Nephron progenitor cell (in vitro differentiated cells): ENCODE data around the gene INPP4B.
"Not testable (repeated sequence)": the region's sequence is repeated elsewhere in the genome, so short reads cannot be mapped to it uniquely, and the experiment has no call there.

Experiments used
- DNase-seq: peaks from one replicate; pipeline ENCODE4 v3.0.0; 2021
- H3K27ac Mint-ChIP-seq: 2 replicates; pipeline ENCODE4 v1.8.0; 2021; ENCODE audit warnings: mild to moderate bottlenecking, moderate library complexity, mixed read lengths
- H3K27me3 Mint-ChIP-seq: 2 replicates; pipeline ENCODE4 v1.8.0; 2021; ENCODE audit warnings: mild to moderate bottlenecking, low read depth, mixed read lengths; ENCODE audit not compliant: poor library complexity
- H3K36me3 Mint-ChIP-seq: 2 replicates; pipeline ENCODE4 v1.8.0; 2021; ENCODE audit warnings: low read depth, mixed read lengths
- H3K4me1 Mint-ChIP-seq: 2 replicates; pipeline ENCODE4 v1.8.0; 2021; ENCODE audit warnings: mixed read lengths
- H3K4me3 Mint-ChIP-seq: 2 replicates; pipeline ENCODE4 v1.8.0; 2021; ENCODE audit warnings: mild to moderate bottlenecking, moderate library complexity, mixed read lengths
- H3K9me3 Mint-ChIP-seq: 2 replicates; pipeline ENCODE4 v1.8.0; 2021; ENCODE audit warnings: mild to moderate bottlenecking, moderate library complexity, mixed read lengths
- TF ChIP-seq, protein P1 (sequence below): fragments of 200-600 bp; sonication (generic); IDR thresholded peaks from 2 replicates; pipeline ENCODE4 v1.5.0; 2021; ENCODE audit warnings: antibody characterized with exemption

The INPP4B gene

DNA sequence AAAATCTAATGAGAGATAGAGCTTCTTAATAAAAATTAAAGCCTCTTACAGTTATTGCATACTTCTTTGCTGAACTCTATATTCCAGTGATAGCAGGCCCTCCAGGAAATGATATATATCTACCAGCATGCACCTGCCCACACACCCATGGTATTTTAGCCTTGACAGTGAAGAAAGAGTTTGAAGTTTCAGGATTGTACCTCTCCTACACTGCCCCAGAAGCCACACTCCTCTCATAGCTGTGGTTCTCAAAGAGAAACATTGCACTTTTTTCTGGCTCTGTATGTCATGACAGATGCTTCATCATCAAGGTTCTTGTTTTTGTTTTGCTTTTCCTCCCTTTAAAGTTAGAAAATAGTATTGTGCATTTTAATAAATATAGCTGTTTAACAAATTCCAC is 34.0 kb downstream of the INPP4B start:
- no peaks in the 10 kb centered on the region for H3K9me3 Mint-ChIP-seq

GRCh38 chr4:142811034-142811433 is 35.1 kb downstream of the INPP4B start:
- no peaks in the 10 kb centered on the region for H3K9me3 Mint-ChIP-seq
- peaks cover 3% of the 10 kb centered on the region for H3K4me1 Mint-ChIP-seq
- no peak overlapping the region for H3K27ac Mint-ChIP-seq
- no peak for DNase-seq
- no peaks in the 10 kb centered on the region for H3K36me3 Mint-ChIP-seq
- no peak overlapping the region for H3K4me3 Mint-ChIP-seq
- no peaks in the 10 kb centered on the region for H3K27me3 Mint-ChIP-seq
- TF ChIP-seq, protein P1, sequence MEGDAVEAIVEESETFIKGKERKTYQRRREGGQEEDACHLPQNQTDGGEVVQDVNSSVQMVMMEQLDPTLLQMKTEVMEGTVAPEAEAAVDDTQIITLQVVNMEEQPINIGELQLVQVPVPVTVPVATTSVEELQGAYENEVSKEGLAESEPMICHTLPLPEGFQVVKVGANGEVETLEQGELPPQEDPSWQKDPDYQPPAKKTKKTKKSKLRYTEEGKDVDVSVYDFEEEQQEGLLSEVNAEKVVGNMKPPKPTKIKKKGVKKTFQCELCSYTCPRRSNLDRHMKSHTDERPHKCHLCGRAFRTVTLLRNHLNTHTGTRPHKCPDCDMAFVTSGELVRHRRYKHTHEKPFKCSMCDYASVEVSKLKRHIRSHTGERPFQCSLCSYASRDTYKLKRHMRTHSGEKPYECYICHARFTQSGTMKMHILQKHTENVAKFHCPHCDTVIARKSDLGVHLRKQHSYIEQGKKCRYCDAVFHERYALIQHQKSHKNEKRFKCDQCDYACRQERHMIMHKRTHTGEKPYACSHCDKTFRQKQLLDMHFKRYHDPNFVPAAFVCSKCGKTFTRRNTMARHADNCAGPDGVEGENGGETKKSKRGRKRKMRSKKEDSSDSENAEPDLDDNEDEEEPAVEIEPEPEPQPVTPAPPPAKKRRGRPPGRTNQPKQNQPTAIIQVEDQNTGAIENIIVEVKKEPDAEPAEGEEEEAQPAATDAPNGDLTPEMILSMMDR: no peak

More for the DNA sequence above, 34.0 kb downstream of the INPP4B start:
- TF ChIP-seq, protein P1: no peak
- no peaks in the 10 kb centered on the region for H3K27me3 Mint-ChIP-seq
- no peak overlapping the region for H3K4me3 Mint-ChIP-seq
- DNase-seq: no peak
- no peaks in the 10 kb centered on the region for H3K36me3 Mint-ChIP-seq
- H3K4me1 Mint-ChIP-seq: peaks cover 5% of the 10 kb centered on the region
- H3K27ac Mint-ChIP-seq: no peak overlapping the region

DNA sequence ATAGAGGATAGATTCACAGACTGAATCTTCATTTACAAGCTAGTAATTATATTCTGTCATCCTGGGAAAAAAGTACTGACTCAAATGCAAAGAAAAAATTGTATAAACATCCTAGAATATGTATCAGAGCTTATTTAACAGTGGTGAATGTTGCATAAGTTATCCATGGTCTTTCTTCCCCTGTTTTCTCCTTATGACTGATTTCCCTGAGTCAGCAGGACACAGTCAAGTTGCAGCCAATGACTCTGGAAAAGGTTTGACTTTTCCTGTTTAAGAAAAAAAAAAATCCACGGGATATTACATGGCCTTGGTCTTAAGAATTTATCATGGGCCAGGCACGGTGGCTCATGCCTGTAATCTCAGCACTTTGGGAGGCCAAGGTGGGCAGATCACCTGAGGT is 36.5 kb downstream of the INPP4B start:
- TF ChIP-seq, protein P1: no peak
- no peak for DNase-seq
- Mint-ChIP-seq H3K36me3 (no peaks in the 10 kb centered on the region), H3K27me3 (no peaks in the 10 kb centered on the region), H3K27ac (no peak overlapping the region), H3K4me3 (no peak overlapping the region), H3K4me1 (no peaks in the 10 kb centered on the region), H3K9me3 (no peaks in the 10 kb centered on the region)

DNA sequence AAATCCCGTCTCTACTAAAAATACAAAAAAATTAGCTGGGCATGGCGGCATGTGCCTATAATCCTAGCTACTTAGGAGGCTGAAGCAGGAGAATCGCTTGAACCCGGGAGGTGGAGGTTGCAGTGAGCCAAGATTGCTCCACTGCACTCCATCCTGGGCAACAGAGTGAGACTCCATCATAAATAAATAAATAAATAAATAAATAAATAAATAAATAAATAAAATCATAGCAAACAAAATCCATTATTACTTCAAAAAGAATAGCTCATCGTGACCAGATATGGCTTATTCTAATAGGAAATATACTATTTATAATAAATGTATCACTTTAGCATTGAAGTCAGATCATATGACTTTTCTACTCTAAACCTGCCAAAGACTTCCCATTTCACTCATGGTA is 42.2 kb downstream of the INPP4B start:
- not testable (repeated sequence) for H3K27me3 Mint-ChIP-seq, H3K4me1 Mint-ChIP-seq, H3K36me3 Mint-ChIP-seq, H3K27ac Mint-ChIP-seq, DNase-seq, H3K4me3 Mint-ChIP-seq, H3K9me3 Mint-ChIP-seq

DNA sequence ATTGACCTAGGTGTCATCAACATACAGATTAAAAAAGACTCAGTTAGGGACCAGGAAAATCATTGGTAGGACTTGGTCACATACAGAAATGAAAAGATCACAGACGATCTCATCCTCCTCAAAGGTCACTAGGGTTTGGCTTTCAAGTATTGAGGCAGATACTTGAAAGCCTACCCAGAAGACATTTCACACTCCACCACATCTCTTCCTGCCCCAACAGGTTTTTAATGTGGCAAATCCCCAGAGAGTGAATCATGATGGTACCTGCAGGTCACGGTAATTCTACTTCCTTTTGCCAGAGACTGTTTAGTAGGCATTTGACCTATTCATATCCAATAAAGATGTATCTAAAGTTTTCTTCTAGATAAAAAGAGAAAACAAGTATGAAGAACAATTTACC is 44.1 kb downstream of the INPP4B start:
- no peaks in the 10 kb centered on the region for H3K9me3 Mint-ChIP-seq
- DNase-seq: no peak
- H3K27ac Mint-ChIP-seq: no peak overlapping the region
- H3K4me1 Mint-ChIP-seq: no peaks in the 10 kb centered on the region
- H3K4me3 Mint-ChIP-seq: no peak overlapping the region
- TF ChIP-seq, protein P1: no peak
- H3K36me3 Mint-ChIP-seq: no peaks in the 10 kb centered on the region
- H3K27me3 Mint-ChIP-seq: peaks cover 3% of the 10 kb centered on the region

DNA sequence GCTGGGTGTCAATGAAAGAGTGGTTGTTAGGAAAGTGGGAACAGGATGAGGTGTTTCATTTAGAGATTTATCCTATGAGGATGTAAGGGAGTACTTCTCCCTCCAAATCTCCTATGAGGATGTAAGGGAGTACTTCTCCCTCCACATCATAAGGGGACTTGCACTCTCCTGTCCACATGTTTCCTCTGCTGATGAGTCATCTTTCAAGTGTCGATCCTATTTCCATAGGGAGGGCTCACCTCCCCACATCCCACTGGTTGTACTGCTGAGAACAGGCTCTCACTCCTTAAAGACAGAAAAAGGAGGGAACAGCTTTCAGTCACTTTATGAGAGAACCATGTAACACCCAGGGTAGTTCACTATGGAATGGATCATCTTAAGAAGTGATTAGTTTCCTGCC is 65.0 kb downstream of the INPP4B start:
- Mint-ChIP-seq H3K4me1 (no peaks in the 10 kb centered on the region), H3K27ac (no peak overlapping the region), H3K27me3 (no peaks in the 10 kb centered on the region), H3K36me3 (no peaks in the 10 kb centered on the region), H3K9me3 (peaks cover 3% of the 10 kb centered on the region), H3K4me3 (no peak overlapping the region)
- no peak for DNase-seq
- TF ChIP-seq, protein P1: no peak
